HepG2 (cell line): ENCODE data around the gene ZNF714.

ENCODE experiments used
- EZH2 ChIP-seq: conservative IDR thresholded peaks from 2 replicates; pipeline ENCODE4 v1.6.1; 2012; ENCODE audit warnings: mild to moderate bottlenecking, low read depth, low read length, moderate library complexity
- SNAPC2 ChIP-seq: sonication (generic); formaldehyde crosslinking; IDR thresholded peaks from 2 replicates; pipeline ENCODE4 v1.8.1; 2022; ENCODE audit warnings: mild to moderate bottlenecking, missing genetic modification reagents
- ZNF142 ChIP-seq: sonication (generic); formaldehyde crosslinking; IDR thresholded peaks from 2 replicates; pipeline ENCODE4 v1.4.0; 2020; ENCODE audit warnings: missing genetic modification reagents
- ZNF143 ChIP-seq: sonication (generic); formaldehyde crosslinking; IDR thresholded peaks from 2 replicates; pipeline ENCODE4 v1.4.0; 2020; ENCODE audit warnings: missing genetic modification reagents
- TF ChIP-seq, protein P1 (sequence below): sonication (generic); formaldehyde crosslinking; IDR thresholded peaks from 2 replicates; pipeline ENCODE4 v1.5.0; 2020; ENCODE audit warnings: mild to moderate bottlenecking, missing genetic modification reagents, moderate library complexity

DNA sequence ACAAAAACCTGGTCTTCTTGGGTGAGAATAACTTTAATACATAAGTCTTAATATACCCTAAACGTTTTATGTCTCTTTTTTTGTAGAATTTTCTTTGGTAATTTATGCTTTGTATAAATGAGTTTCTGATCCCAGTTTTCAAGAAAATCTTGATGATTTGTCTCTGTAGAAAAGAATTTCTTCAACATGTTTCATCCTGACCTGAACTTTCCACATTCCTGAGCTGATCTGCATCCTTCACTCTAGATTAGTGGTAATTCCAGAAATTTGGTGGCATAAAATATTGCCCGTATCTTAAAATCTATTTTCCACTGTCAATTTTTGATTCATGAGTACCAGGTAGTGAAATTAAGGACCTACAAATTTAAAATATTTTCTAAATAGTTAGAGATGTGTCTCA, 16.3 kb downstream of the ZNF714 start:
- TF ChIP-seq ZNF142 (CRISPR knock-in tag) (no peak), ZNF143 (CRISPR knock-in tag) (no peak), EZH2 (no peak), SNAPC2 (CRISPR knock-in tag) (no peak)
- TF ChIP-seq, protein P1, sequence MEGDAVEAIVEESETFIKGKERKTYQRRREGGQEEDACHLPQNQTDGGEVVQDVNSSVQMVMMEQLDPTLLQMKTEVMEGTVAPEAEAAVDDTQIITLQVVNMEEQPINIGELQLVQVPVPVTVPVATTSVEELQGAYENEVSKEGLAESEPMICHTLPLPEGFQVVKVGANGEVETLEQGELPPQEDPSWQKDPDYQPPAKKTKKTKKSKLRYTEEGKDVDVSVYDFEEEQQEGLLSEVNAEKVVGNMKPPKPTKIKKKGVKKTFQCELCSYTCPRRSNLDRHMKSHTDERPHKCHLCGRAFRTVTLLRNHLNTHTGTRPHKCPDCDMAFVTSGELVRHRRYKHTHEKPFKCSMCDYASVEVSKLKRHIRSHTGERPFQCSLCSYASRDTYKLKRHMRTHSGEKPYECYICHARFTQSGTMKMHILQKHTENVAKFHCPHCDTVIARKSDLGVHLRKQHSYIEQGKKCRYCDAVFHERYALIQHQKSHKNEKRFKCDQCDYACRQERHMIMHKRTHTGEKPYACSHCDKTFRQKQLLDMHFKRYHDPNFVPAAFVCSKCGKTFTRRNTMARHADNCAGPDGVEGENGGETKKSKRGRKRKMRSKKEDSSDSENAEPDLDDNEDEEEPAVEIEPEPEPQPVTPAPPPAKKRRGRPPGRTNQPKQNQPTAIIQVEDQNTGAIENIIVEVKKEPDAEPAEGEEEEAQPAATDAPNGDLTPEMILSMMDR (CRISPR knock-in tag): no peak
